ENCODE measurements around the gene CRIP2. TPM values are rescaled to one million over a fixed set of nuclear protein-coding genes. Genes with fewer than 3 reads are reported as not detected.

CRIP2 gene
- total and polyA plus RNA-seq, 2 donors (not counting 3 experiments of a cell fraction or from before 2014, with no cell fraction given) = 322 to 954 TPM

DNA sequence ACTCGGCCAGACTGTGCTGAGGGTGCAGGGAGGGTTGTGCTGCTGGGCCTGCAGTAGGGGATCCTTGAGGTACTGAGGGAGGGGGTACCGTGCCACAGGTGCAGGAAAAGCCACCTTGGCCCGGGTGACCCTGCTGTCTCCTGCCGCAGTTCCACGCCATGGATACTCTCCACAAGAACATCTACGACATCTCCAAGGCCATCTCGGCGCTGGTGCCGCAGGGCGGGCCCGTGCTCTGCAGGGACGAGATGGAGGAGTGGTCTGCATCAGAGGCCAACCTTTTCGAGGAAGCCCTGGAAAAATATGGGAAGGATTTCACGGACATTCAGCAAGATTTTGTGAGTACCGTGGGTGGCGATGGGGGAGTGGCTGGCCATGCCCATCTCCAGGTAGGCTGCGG, 14.0 kb upstream of the CRIP2 start:
- dilution Hi-C loops (cut with MboI; ENCODE audit: extremely low pct_ligation_motif_present, low sequenced_read_pairs) (no loop called here), intact Hi-C loops (cut with micrococcal nuclease) (no loop called here)
- ChIA-PET CTCF (no interaction called here), POLR2A (no interaction called here)
- BruUV-seq (replicated peaks) = no TSS peak
- Histone ChIP-seq H3K27ac (ENCODE audit: insufficient read depth, low read depth, low read length) (no peak overlapping the region), H3K36me3 (ENCODE audit: control insufficient read depth in 2 of 2, extremely low read depth in 1 of 2, insufficient read depth in 2 of 2, low read length in 2 of 2) (peaks cover 7 to 62% of the 10 kb centered on the region in 2 experiments), H3K9ac (replicated peaks; ENCODE audit: extremely low read depth, insufficient read depth, low read length) (no peak overlapping the region), H2AFZ (ENCODE audit: low read depth, low read length) (no peak overlapping the region), H3K9me1 (replicated peaks; ENCODE audit: control insufficient read depth, extremely low read depth, insufficient read depth, low read length) (no peaks in the 10 kb centered on the region), H3K9me3 (replicated peaks; ENCODE audit: control insufficient read depth, insufficient read depth, low read length) (no peaks in the 10 kb centered on the region), H3K79me2 (ENCODE audit: control insufficient read depth, insufficient read depth, low read length) (no peaks in the 10 kb centered on the region), H3K27me3 (ENCODE audit: control insufficient read depth in 2 of 2, insufficient read depth in 2 of 2, low read length in 2 of 2) (no peaks in the 10 kb centered on the region), H3K4me1 (ENCODE audit: control insufficient read depth, extremely low read depth, insufficient read depth, low read length) (no peaks in the 10 kb centered on the region), H3K4me3 (replicated peaks in 1 of 3; ENCODE audit: insufficient read depth in 1 of 3, low read depth in 1 of 3, low read length in 3 of 3) (no peak overlapping the region), H3K4me2 (ENCODE audit: insufficient read depth, low read length) (no peak overlapping the region), H4K20me1 (replicated peaks; ENCODE audit: control insufficient read depth, extremely low read depth, insufficient read depth, low read length) (no peaks in the 10 kb centered on the region)
- no peak for FAIRE-seq
- TF ChIP-seq MYC (IDR thresholded peaks at IDR 0.05; ENCODE audit: low read depth, low read length) (no peak), GATA2 (IDR thresholded peaks at IDR 0.05; ENCODE audit: insufficient read depth, insufficient read length, low read depth, low read length) (no peak), EZH2 (IDR thresholded peaks at IDR 0.05; ENCODE audit: borderline replicate concordance, low read depth, low read length, severe bottlenecking) (no peak), POLR2A (IDR thresholded peaks at IDR 0.05; ENCODE audit: low read depth, low read length) (no peak)
- no peak for DNase-seq (ENCODE audit: low read depth, low spot score)

DNA sequence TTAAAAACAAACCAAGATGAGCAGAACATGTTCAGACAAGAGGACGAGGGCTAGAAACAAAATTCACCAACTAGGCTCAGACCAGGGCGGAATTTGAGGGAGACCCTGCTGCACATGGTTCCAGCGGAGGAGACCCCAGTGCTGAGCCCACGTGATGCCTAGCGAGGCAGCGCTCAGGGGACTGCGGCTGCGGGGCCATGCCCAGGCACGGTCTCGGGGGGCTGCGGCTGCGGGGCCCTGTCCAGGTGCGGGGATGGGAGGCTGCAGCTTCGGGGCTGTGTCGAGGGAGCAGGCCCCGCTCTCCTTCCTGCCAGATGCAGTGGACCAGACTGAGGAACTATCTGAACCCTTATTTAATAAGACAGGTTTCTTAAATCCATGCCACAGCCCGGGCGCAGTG, 12.7 kb upstream of the CRIP2 start:
- no peaks in the 10 kb centered on the region for H3K79me2 ChIP-seq (ENCODE audit: control insufficient read depth, insufficient read depth, low read length)
- H3K9me3 ChIP-seq (replicated peaks; ENCODE audit: control insufficient read depth, insufficient read depth, low read length) = no peaks in the 10 kb centered on the region
- no peaks in the 10 kb centered on the region for H3K9me1 ChIP-seq (replicated peaks; ENCODE audit: control insufficient read depth, extremely low read depth, insufficient read depth, low read length)
- BruUV-seq (replicated peaks) = no TSS peak
- no peak overlapping the region for H3K4me2 ChIP-seq (ENCODE audit: insufficient read depth, low read length)
- ChIA-PET CTCF (interaction anchor here (1.2 kb wide), 1 partner anchor 10 kb away, joined by 3 read pairs; no protein-coding TSS in a partner anchor), POLR2A (no interaction called here)
- FAIRE-seq (no peak), DNase-seq (ENCODE audit: low read depth, low spot score) (no peak)
- no peak overlapping the region for H3K27ac ChIP-seq (ENCODE audit: insufficient read depth, low read depth, low read length)
- H3K27me3 ChIP-seq (ENCODE audit: control insufficient read depth in 2 of 2, insufficient read depth in 2 of 2, low read length in 2 of 2) = no peaks in the 10 kb centered on the region
- no peak for TF ChIP-seq EZH2 (IDR thresholded peaks at IDR 0.05; ENCODE audit: borderline replicate concordance, low read depth, low read length, severe bottlenecking)
- no peak for TF ChIP-seq FOS (IDR thresholded peaks at IDR 0.05; ENCODE audit: borderline replicate concordance, insufficient read depth, low read length)
- no peak for TF ChIP-seq JUN (IDR thresholded peaks at IDR 0.05; ENCODE audit: borderline replicate concordance, insufficient read depth, insufficient read length, low read depth)
- TF ChIP-seq POLR2A (IDR thresholded peaks at IDR 0.05; ENCODE audit: low read depth, low read length) = no peak
- TF ChIP-seq, protein P1, sequence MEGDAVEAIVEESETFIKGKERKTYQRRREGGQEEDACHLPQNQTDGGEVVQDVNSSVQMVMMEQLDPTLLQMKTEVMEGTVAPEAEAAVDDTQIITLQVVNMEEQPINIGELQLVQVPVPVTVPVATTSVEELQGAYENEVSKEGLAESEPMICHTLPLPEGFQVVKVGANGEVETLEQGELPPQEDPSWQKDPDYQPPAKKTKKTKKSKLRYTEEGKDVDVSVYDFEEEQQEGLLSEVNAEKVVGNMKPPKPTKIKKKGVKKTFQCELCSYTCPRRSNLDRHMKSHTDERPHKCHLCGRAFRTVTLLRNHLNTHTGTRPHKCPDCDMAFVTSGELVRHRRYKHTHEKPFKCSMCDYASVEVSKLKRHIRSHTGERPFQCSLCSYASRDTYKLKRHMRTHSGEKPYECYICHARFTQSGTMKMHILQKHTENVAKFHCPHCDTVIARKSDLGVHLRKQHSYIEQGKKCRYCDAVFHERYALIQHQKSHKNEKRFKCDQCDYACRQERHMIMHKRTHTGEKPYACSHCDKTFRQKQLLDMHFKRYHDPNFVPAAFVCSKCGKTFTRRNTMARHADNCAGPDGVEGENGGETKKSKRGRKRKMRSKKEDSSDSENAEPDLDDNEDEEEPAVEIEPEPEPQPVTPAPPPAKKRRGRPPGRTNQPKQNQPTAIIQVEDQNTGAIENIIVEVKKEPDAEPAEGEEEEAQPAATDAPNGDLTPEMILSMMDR (IDR thresholded peaks at IDR 0.05; ENCODE audit: extremely low read depth in 1 of 2, insufficient read depth in 1 of 2, low read depth in 1 of 2, low read length in 2 of 2) = no peak
- TF ChIP-seq GATA2 (IDR thresholded peaks at IDR 0.05; ENCODE audit: insufficient read depth, insufficient read length, low read depth, low read length) = no peak
- no peaks in the 10 kb centered on the region for H4K20me1 ChIP-seq (replicated peaks; ENCODE audit: control insufficient read depth, extremely low read depth, insufficient read depth, low read length)
- intact Hi-C loops (cut with micrococcal nuclease) = no loop called here
- no peaks in the 10 kb centered on the region for H3K4me1 ChIP-seq (ENCODE audit: control insufficient read depth, extremely low read depth, insufficient read depth, low read length)
- no peak overlapping the region for H2AFZ ChIP-seq (ENCODE audit: low read depth, low read length)
- no peak overlapping the region for H3K4me3 ChIP-seq (replicated peaks in 1 of 3; ENCODE audit: insufficient read depth in 1 of 3, low read depth in 1 of 3, low read length in 3 of 3)
- dilution Hi-C loops (cut with MboI; ENCODE audit: extremely low pct_ligation_motif_present, low sequenced_read_pairs) = no loop called here
- H3K36me3 ChIP-seq (ENCODE audit: control insufficient read depth in 2 of 2, extremely low read depth in 1 of 2, insufficient read depth in 2 of 2, low read length in 2 of 2) = peaks cover 7 to 59% of the 10 kb centered on the region in 2 experiments
- H3K9ac ChIP-seq (replicated peaks; ENCODE audit: extremely low read depth, insufficient read depth, low read length) = no peak overlapping the region

Data from endothelial cell of umbilical vein (primary cell).